GM12878 (cell line): ENCODE results near the gene RNU6-9.

ENCODE experiments used
- ATF7 ChIP-seq: fragments of 450-650 bp; IDR thresholded peaks from 2 replicates; pipeline ENCODE4 v1.6.1; 2016; ENCODE audit warnings: low read depth, mild to moderate bottlenecking
- CREB1 ChIP-seq: IDR thresholded peaks from 2 replicates; pipeline ENCODE4 v1.6.1; 2012; ENCODE audit warnings: low read depth, mild to moderate bottlenecking, inconsistent platforms
- EZH2 ChIP-seq: IDR thresholded peaks from 2 replicates; pipeline ENCODE4 v1.6.1; 2012; ENCODE audit warnings: low read depth, mild to moderate bottlenecking, control low read depth, inconsistent platforms, low read length, borderline replicate concordance; ENCODE audit not compliant: control insufficient read depth
- POLR2AphosphoS5 ChIP-seq: IDR thresholded peaks from 2 replicates; pipeline ENCODE4 v1.6.1; 2011; ENCODE audit warnings: mild to moderate bottlenecking, low read length, inconsistent platforms
- RUNX3 ChIP-seq: IDR thresholded peaks from 2 replicates; pipeline ENCODE4 v1.6.1; 2012; ENCODE audit warnings: low read length, inconsistent platforms
- ZNF217 ChIP-seq: fragments of 450-650 bp; IDR thresholded peaks from 2 replicates; pipeline ENCODE4 v1.6.1; 2017; ENCODE audit warnings: antibody characterized with exemption, mild to moderate bottlenecking
- ZNF274 ChIP-seq: IDR thresholded peaks from one replicate; pipeline ENCODE4 v1.8.0; 2011; ENCODE audit not compliant: insufficient read length, insufficient read depth
- TF ChIP-seq, protein P1 (sequence below): IDR thresholded peaks from 2 replicates; pipeline ENCODE4 v1.6.1; 2012; ENCODE audit warnings: low read depth, low read length, improper control_type of control experiment
- TF ChIP-seq, protein P2 (sequence below), 3 experiments: IDR thresholded peaks in 2 of 3; conservative IDR thresholded peaks in 1 of 3; 2 replicates each; pipeline ENCODE4 v1.5.1; 2011; ENCODE audit warnings: low read depth in 3 of 3, low read length in 3 of 3, mild to moderate bottlenecking in 3 of 3, control low read depth in 2 of 3, moderate library complexity in 2 of 3, inconsistent platforms in 1 of 3, mixed read lengths in 1 of 3; ENCODE audit not compliant: control insufficient read depth in 2 of 3, insufficient read depth in 1 of 3; ENCODE audit errors: extremely low read depth in 1 of 3
- TF ChIP-seq, protein P3 (sequence below): fragments of 450-650 bp; IDR thresholded peaks from 2 replicates; pipeline ENCODE4 v1.6.1; 2014; ENCODE audit warnings: mild to moderate bottlenecking
- TF ChIP-seq, protein P4 (sequence below): fragments of 450-650 bp; formaldehyde crosslinking; IDR thresholded peaks from 2 replicates; pipeline ENCODE4 v1.4.0; 2022; ENCODE audit warnings: mild to moderate bottlenecking, moderate library complexity

DNA sequence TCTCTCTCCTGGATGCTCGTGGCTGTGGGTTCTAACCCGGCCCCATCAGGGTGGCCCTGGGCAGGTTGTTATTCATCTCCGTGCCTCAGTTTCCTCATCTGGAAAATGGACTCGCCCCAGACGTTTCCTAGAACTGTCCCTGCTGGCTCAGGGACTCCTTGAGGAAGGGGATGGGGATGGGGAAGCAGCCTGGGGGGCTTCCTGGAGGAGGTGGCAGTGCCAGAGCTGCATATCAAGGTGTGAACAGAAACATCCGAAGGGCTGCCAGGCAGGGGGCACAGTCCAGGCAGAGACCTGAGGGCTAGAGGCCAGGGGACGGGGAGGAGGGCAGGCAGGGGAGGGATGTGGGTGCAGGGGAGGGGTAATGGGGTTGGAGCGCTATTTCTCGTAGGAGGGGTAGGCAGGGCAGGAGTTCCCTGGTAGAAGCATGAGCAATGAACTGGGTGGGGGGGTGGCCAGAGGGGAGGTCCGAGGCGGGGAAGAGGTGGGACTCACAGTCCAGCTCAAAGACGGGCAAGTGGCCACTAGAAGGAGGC is 44.8 kb upstream of the RNU6-9 start:
- TF ChIP-seq ATF7 (no peak), EZH2 (no peak), POLR2AphosphoS5 (no peak), ZNF274 (no peak), CREB1 (no peak), RUNX3 (no peak), ZNF217 (no peak)
- TF ChIP-seq, protein P1, sequence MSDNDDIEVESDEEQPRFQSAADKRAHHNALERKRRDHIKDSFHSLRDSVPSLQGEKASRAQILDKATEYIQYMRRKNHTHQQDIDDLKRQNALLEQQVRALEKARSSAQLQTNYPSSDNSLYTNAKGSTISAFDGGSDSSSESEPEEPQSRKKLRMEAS, result no peak
- TF ChIP-seq, protein P2, sequence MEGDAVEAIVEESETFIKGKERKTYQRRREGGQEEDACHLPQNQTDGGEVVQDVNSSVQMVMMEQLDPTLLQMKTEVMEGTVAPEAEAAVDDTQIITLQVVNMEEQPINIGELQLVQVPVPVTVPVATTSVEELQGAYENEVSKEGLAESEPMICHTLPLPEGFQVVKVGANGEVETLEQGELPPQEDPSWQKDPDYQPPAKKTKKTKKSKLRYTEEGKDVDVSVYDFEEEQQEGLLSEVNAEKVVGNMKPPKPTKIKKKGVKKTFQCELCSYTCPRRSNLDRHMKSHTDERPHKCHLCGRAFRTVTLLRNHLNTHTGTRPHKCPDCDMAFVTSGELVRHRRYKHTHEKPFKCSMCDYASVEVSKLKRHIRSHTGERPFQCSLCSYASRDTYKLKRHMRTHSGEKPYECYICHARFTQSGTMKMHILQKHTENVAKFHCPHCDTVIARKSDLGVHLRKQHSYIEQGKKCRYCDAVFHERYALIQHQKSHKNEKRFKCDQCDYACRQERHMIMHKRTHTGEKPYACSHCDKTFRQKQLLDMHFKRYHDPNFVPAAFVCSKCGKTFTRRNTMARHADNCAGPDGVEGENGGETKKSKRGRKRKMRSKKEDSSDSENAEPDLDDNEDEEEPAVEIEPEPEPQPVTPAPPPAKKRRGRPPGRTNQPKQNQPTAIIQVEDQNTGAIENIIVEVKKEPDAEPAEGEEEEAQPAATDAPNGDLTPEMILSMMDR (IDR thresholded peaks at IDR 0.05 in 2 of 3, conservative IDR thresholded peaks at IDR 0.05 in 1 of 3; ENCODE audit: control insufficient read depth in 2 of 3, extremely low read depth in 1 of 3, insufficient read depth in 1 of 3, low read depth in 3 of 3, low read length in 3 of 3), result no peak
- TF ChIP-seq, protein P3, sequence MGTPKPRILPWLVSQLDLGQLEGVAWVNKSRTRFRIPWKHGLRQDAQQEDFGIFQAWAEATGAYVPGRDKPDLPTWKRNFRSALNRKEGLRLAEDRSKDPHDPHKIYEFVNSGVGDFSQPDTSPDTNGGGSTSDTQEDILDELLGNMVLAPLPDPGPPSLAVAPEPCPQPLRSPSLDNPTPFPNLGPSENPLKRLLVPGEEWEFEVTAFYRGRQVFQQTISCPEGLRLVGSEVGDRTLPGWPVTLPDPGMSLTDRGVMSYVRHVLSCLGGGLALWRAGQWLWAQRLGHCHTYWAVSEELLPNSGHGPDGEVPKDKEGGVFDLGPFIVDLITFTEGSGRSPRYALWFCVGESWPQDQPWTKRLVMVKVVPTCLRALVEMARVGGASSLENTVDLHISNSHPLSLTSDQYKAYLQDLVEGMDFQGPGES, result no peak
- TF ChIP-seq, protein P4, sequence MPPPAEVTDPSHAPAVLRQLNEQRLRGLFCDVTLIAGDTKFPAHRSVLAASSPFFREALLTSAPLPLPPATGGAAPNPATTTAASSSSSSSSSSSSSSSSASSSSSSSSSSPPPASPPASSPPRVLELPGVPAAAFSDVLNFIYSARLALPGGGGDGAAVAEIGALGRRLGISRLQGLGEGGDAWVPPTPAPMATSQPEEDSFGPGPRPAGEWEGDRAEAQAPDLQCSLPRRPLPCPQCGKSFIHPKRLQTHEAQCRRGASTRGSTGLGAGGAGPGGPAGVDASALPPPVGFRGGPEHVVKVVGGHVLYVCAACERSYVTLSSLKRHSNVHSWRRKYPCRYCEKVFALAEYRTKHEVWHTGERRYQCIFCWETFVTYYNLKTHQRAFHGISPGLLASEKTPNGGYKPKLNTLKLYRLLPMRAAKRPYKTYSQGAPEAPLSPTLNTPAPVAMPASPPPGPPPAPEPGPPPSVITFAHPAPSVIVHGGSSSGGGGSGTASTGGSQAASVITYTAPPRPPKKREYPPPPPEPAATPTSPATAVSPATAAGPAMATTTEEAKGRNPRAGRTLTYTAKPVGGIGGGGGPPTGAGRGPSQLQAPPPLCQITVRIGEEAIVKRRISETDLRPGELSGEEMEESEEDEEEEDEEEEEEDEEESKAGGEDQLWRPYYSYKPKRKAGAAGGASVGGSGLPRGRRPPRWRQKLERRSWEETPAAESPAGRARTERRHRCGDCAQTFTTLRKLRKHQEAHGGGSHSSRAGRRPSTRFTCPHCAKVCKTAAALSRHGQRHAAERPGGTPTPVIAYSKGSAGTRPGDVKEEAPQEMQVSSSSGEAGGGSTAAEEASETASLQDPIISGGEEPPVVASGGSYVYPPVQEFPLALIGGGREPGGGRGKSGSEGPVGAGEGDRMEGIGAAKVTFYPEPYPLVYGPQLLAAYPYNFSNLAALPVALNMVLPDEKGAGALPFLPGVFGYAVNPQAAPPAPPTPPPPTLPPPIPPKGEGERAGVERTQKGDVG (CRISPR knock-in tag), result no peak
